ENCODE results near the gene EEPD1. TPM values are rescaled to one million over a fixed set of nuclear protein-coding genes. Genes with fewer than 3 reads are reported as not detected.

EEPD1 gene
- total RNA-seq, 1 experiment from 2014 or later: 5.0 TPM

GRCh38 chr7:36185092-36185491, 32.0 kb downstream of the EEPD1 start:
- Histone ChIP-seq H3K4me2 (ENCODE audit: insufficient read depth, insufficient read length, low read length) (no peak overlapping the region), H3K79me2 (ENCODE audit: insufficient read depth, low read length) (no peaks in the 10 kb centered on the region), H2BK5ac (ENCODE audit: insufficient read length, low read length) (no peak overlapping the region), H4K8ac (replicated peaks; ENCODE audit: insufficient read length, low read depth, low read length) (no peak overlapping the region), H3K23me2 (ENCODE audit: insufficient read length, low read depth, low read length, poor library complexity, severe bottlenecking) (no peaks in the 10 kb centered on the region), H2BK15ac (ENCODE audit: low read depth, low read length) (no peak overlapping the region), H3T11ph (ENCODE audit: low read length) (no peak overlapping the region), H2AFZ (ENCODE audit: low read length) (no peak overlapping the region), H3K18ac (ENCODE audit: insufficient read length, low read depth, low read length) (no peak overlapping the region), H2BK12ac (ENCODE audit: insufficient read length, low read depth, low read length) (no peak overlapping the region), H4K91ac (ENCODE audit: insufficient read length, low read depth, low read length) (no peak overlapping the region), H3K4me1 (ENCODE audit: insufficient read depth, low read length) (no peaks in the 10 kb centered on the region), H3K27ac (ENCODE audit: insufficient read length, low read depth, low read length) (no peak overlapping the region), H4K20me1 (ENCODE audit: control insufficient read depth, insufficient read depth, insufficient read length) (no peaks in the 10 kb centered on the region), H3K9ac (ENCODE audit: extremely low read depth, insufficient read length, low read length) (no peak overlapping the region), H4K5ac (ENCODE audit: insufficient read length, low read depth, low read length) (no peak overlapping the region), H2AK5ac (ENCODE audit: insufficient read length, low read length) (no peak overlapping the region), H3K79me1 (ENCODE audit: insufficient read depth, low read depth, low read length, poor library complexity, severe bottlenecking) (no peaks in the 10 kb centered on the region), H3K9me3 (ENCODE audit: control insufficient read depth, low read depth, low read length) (no peaks in the 10 kb centered on the region), H3K4ac (ENCODE audit: low read depth, low read length) (no peak overlapping the region), H3K27me3 (ENCODE audit: insufficient read depth, low read length) (no peaks in the 10 kb centered on the region), H3K14ac (ENCODE audit: insufficient read depth, low read length) (no peak overlapping the region), H3K56ac (ENCODE audit: insufficient read length, low read depth, low read length) (no peak overlapping the region), H3K23ac (ENCODE audit: insufficient read length, low read depth, low read length) (no peak overlapping the region), H2BK120ac (ENCODE audit: low read depth, low read length, poor library complexity, severe bottlenecking) (no peak overlapping the region), H2BK20ac (ENCODE audit: low read depth, low read length, poor library complexity, severe bottlenecking) (no peak overlapping the region)
- H3K27ac Mint-ChIP-seq: no peak overlapping the region
- H3K4me1 Mint-ChIP-seq: peaks cover 2 to 15% of the 10 kb centered on the region in 2 experiments; a peak in 3 of 4 replicates
- no peak for TF ChIP-seq CTCF (conservative IDR thresholded peaks at IDR 0.05)
- no peaks in the 10 kb centered on the region for H3K9me3 Mint-ChIP-seq
- H3K4me3 Mint-ChIP-seq: no peak overlapping the region
- no CpG with 5 or more reads among the region's 2 CpGs for WGBS (ENCODE audit: extremely low coverage, insufficient read length, low lambda C conversion rate)
- no peaks in the 10 kb centered on the region for H3K27me3 Mint-ChIP-seq (ENCODE audit: low read depth)
- no peak for DNase-seq
- no peaks in the 10 kb centered on the region for H3K36me3 Mint-ChIP-seq (ENCODE audit: insufficient read depth in 1 of 3, low read depth in 3 of 3)

All from H9 (cell line).